WTC11 (cell line): Measurements from ENCODE around the gene EDAR. TPM values are rescaled to one million over a fixed set of nuclear protein-coding genes. Genes with fewer than 3 reads are reported as not detected.
A peak's percentile ranks its signal among the peaks of the same experiment; 100 is the strongest.

Source experiments
- ATAC-seq: fragments of 200-7000 bp; cut with Tn5 transposase; 2 replicates; pipeline ENCODE4 v1.10.0; 2021; ENCODE audit warnings: mild to moderate bottlenecking, moderate library complexity
- CTCF ChIA-PET: fragments of 300-600 bp; sonication (Branson Sonifier 250); formaldehyde crosslinking; loops from one replicate; lab custom pipeline; 2021; ENCODE audit warnings: antibody characterized with exemption; lab: Charles Lee
- POLR2A ChIA-PET: fragments of 350-600 bp; sonication (Branson Sonifier 250); formaldehyde crosslinking; loops from one replicate; lab custom pipeline; 2021; ENCODE audit warnings: antibody characterized with exemption; lab: Charles Lee
- DNase-seq: peaks from one replicate; pipeline ENCODE4 v3.0.0; 2021; ENCODE audit warnings: low spot score
- H3K27ac Mint-ChIP-seq: 2 replicates; pipeline ENCODE4 v1.8.0; 2021; ENCODE audit warnings: mixed read lengths
- H3K27me3 Mint-ChIP-seq: 2 replicates; pipeline ENCODE4 v1.8.0; 2021; ENCODE audit warnings: low read depth, mild to moderate bottlenecking, moderate library complexity, mixed read lengths
- H3K36me3 Mint-ChIP-seq: 2 replicates; pipeline ENCODE4 v1.8.0; 2021; ENCODE audit warnings: mixed read lengths
- H3K4me1 Mint-ChIP-seq: 2 replicates; pipeline ENCODE4 v1.8.0; 2022; ENCODE audit warnings: mixed read lengths
- H3K4me3 Mint-ChIP-seq: 2 replicates; pipeline ENCODE4 v1.8.0; 2021; ENCODE audit warnings: mild to moderate bottlenecking, moderate library complexity, mixed read lengths
- H3K9me3 Mint-ChIP-seq: 2 replicates; pipeline ENCODE4 v1.8.0; 2021; ENCODE audit warnings: mixed read lengths
- ELF4 ChIP-seq: sonication (generic); formaldehyde crosslinking; IDR thresholded peaks from 2 replicates; pipeline ENCODE4 v1.8.1; 2022; ENCODE audit warnings: low read depth, mild to moderate bottlenecking, moderate library complexity, missing genetic modification reagents
- ESRRA ChIP-seq: sonication (generic); formaldehyde crosslinking; IDR thresholded peaks from 2 replicates; pipeline ENCODE4 v1.8.1; 2022; ENCODE audit warnings: mild to moderate bottlenecking, missing genetic modification reagents, borderline replicate concordance
- FOXJ3 ChIP-seq: sonication (generic); formaldehyde crosslinking; IDR thresholded peaks from 2 replicates; pipeline ENCODE4 v1.9.0; 2021; ENCODE audit warnings: missing genetic modification reagents, mild to moderate bottlenecking, borderline replicate concordance
- FOXK1 ChIP-seq: sonication (generic); formaldehyde crosslinking; IDR thresholded peaks from 2 replicates; pipeline ENCODE4 v1.8.0; 2022; ENCODE audit warnings: mild to moderate bottlenecking, moderate library complexity, missing genetic modification reagents
- FOXP4 ChIP-seq: sonication (generic); formaldehyde crosslinking; IDR thresholded peaks from 2 replicates; pipeline ENCODE4 v1.8.0; 2022; ENCODE audit warnings: mild to moderate bottlenecking, missing genetic modification reagents
- GABPB1 ChIP-seq: sonication (generic); formaldehyde crosslinking; IDR thresholded peaks from 2 replicates; pipeline ENCODE4 v1.8.1; 2023; ENCODE audit warnings: mild to moderate bottlenecking, missing genetic modification reagents
- MYBL2 ChIP-seq: sonication (generic); formaldehyde crosslinking; IDR thresholded peaks from 2 replicates; pipeline ENCODE4 v1.8.1; 2023; ENCODE audit warnings: mild to moderate bottlenecking, moderate library complexity, missing genetic modification reagents
- NR2C2 ChIP-seq: sonication (generic); formaldehyde crosslinking; IDR thresholded peaks from 2 replicates; pipeline ENCODE4 v1.8.0; 2022; ENCODE audit warnings: mild to moderate bottlenecking, missing genetic modification reagents
- RELA ChIP-seq: sonication (generic); formaldehyde crosslinking; IDR thresholded peaks from 2 replicates; pipeline ENCODE4 v1.8.1; 2022; ENCODE audit warnings: missing genetic modification reagents, mild to moderate bottlenecking, borderline replicate concordance
- ZMAT4 ChIP-seq: fragments of 250-450 bp; sonication (Bioruptor Pico); IDR thresholded peaks from 2 replicates; pipeline ENCODE4 v1.9.0; 2021; ENCODE audit warnings: mild to moderate bottlenecking
- ZNF219 ChIP-seq: sonication (generic); formaldehyde crosslinking; IDR thresholded peaks from 2 replicates; pipeline ENCODE4 v1.8.0; 2023; ENCODE audit warnings: missing genetic modification reagents, mild to moderate bottlenecking, borderline replicate concordance
- total RNA-seq: library from RNA; stranded (reverse); gene quantifications from 3 replicates; pipeline ENCODE4 v1.2.3, GENCODE V29; 2021
- TF ChIP-seq, protein P1 (sequence below): sonication (generic); formaldehyde crosslinking; IDR thresholded peaks from 2 replicates; pipeline ENCODE4 v1.8.1; 2023; ENCODE audit warnings: mild to moderate bottlenecking, missing genetic modification reagents
- TF ChIP-seq, protein P2 (sequence below): sonication (generic); formaldehyde crosslinking; IDR thresholded peaks from 2 replicates; pipeline ENCODE4 v1.8.0; 2022; ENCODE audit warnings: mild to moderate bottlenecking, missing genetic modification reagents

EDAR gene
- total RNA-seq, 1 experiment from 2014 or later = not detected

- no peaks in the 10 kb centered on the region for H3K36me3 Mint-ChIP-seq
- no peaks in the 10 kb centered on the region for H3K27me3 Mint-ChIP-seq
- ATAC-seq = no peak
Observed at GRCh38 chr2:108979461-108979860, 9.6 kb downstream of the EDAR start.

DNA sequence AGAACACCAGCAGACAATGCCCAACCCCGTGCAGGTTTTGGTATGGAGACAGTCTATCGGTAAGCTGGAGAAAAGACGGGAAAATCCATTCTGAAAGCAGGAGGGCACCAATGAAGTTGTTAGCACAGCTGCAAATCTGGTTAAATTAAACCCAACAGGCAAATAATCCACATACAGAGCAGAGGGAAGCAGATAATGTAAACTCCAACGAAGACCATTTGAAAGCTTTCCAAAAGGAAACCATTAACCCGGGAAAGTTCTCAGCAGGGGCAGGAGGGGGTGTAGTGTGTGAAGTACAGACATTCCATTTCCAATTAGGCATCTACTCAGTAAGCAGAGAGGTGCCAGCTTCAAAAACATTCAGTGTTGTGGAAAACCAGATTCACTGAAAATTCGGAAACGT lies 10.3 kb downstream of the EDAR start:
- DNase-seq (no peak), ATAC-seq (no peak; the same call in 1 of the 2 replicates)
- Mint-ChIP-seq H3K4me3 (no peak overlapping the region), H3K36me3 (no peaks in the 10 kb centered on the region), H3K27me3 (no peaks in the 10 kb centered on the region), H3K27ac (no peak overlapping the region), H3K4me1 (peaks cover 6% of the 10 kb centered on the region), H3K9me3 (no peaks in the 10 kb centered on the region)
- no peak for TF ChIP-seq FOXP4 (CRISPR knock-in tag)
- TF ChIP-seq, protein P1, sequence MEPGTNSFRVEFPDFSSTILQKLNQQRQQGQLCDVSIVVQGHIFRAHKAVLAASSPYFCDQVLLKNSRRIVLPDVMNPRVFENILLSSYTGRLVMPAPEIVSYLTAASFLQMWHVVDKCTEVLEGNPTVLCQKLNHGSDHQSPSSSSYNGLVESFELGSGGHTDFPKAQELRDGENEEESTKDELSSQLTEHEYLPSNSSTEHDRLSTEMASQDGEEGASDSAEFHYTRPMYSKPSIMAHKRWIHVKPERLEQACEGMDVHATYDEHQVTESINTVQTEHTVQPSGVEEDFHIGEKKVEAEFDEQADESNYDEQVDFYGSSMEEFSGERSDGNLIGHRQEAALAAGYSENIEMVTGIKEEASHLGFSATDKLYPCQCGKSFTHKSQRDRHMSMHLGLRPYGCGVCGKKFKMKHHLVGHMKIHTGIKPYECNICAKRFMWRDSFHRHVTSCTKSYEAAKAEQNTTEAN (CRISPR knock-in tag) = no peak
- TF ChIP-seq ZMAT4 (CRISPR knock-in tag) = no peak
- TF ChIP-seq RELA (CRISPR knock-in tag) = no peak
- ChIA-PET CTCF (interaction anchor here (1.0 to 2.6 kb wide), 3 partner anchors 18 to 34 kb away, joined by 3 to 9 read pairs (median 5); no protein-coding TSS in a partner anchor), POLR2A (interaction anchor here (1.0 kb wide), 1 partner anchor 20 kb away, joined by 4 read pairs; no protein-coding TSS in a partner anchor)

More at GRCh38 chr2:108979461-108979860, 9.6 kb downstream of the EDAR start:
- no peaks in the 10 kb centered on the region for H3K9me3 Mint-ChIP-seq
- TF ChIP-seq NR2C2 (CRISPR knock-in tag) (no peak), ZNF219 (CRISPR knock-in tag) (no peak), MYBL2 (CRISPR knock-in tag) (no peak), FOXJ3 (CRISPR knock-in tag) (no peak), FOXK1 (CRISPR knock-in tag) (no peak), FOXP4 (CRISPR knock-in tag) (no peak), ESRRA (CRISPR knock-in tag) (no peak)
- no peak overlapping the region for H3K27ac Mint-ChIP-seq
- DNase-seq = no peak
- peaks cover 6% of the 10 kb centered on the region for H3K4me1 Mint-ChIP-seq
- CTCF ChIA-PET = interaction anchor here (1.0 to 1.1 kb wide), 2 partner anchors 19 to 22 kb away, joined by 3 to 5 read pairs; no protein-coding TSS in a partner anchor
- POLR2A ChIA-PET = no interaction called here
- H3K4me3 Mint-ChIP-seq = no peak overlapping the region

GRCh38 chr2:108975613-108976435 lies 13.2 kb downstream of the EDAR start:
- no peak overlapping the region for H3K27ac Mint-ChIP-seq
- H3K9me3 Mint-ChIP-seq = no peaks in the 10 kb centered on the region
- ChIA-PET CTCF (interaction anchor here (1.0 kb wide), 1 partner anchor 26 kb away, joined by 4 read pairs; no protein-coding TSS in a partner anchor), POLR2A (no interaction called here)
- no peaks in the 10 kb centered on the region for H3K27me3 Mint-ChIP-seq
- peak; percentile 79 for TF ChIP-seq GABPB1
- no peak for TF ChIP-seq ELF4
- TF ChIP-seq, protein P2, sequence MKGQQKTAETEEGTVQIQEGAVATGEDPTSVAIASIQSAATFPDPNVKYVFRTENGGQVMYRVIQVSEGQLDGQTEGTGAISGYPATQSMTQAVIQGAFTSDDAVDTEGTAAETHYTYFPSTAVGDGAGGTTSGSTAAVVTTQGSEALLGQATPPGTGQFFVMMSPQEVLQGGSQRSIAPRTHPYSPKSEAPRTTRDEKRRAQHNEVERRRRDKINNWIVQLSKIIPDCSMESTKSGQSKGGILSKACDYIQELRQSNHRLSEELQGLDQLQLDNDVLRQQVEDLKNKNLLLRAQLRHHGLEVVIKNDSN (CRISPR knock-in tag) = no peak
- H3K36me3 Mint-ChIP-seq = no peaks in the 10 kb centered on the region
- no peak overlapping the region for H3K4me3 Mint-ChIP-seq
- DNase-seq (no peak), ATAC-seq (no peak)
- H3K4me1 Mint-ChIP-seq = peaks cover 6% of the 10 kb centered on the region
